Astrocyte (in vitro differentiated cells and primary cell): ENCODE measurements around the gene S100P.

ENCODE experiments used
- CTCF ChIP-seq: IDR thresholded peaks from 2 replicates; pipeline ENCODE4 v1.5.1; 2011; ENCODE audit warnings: low read depth, mild to moderate bottlenecking, inconsistent platforms, low read length, moderate library complexity; ENCODE audit not compliant: insufficient read depth
- EZH2 ChIP-seq: IDR thresholded peaks from 2 replicates; pipeline ENCODE4 v1.6.1; 2012; ENCODE audit warnings: mild to moderate bottlenecking, low read length, inconsistent platforms; ENCODE audit not compliant: insufficient read depth

- TF ChIP-seq EZH2: no peak
- no peak for TF ChIP-seq CTCF
Measured at GRCh38 chr4:6696611-6697010, 2.9 kb downstream of the S100P start.
